DOHH2 (cell line): ENCODE results near the gene HLA-C.

Experiments
- H3F3A ChIP-seq: fragments of 200-600 bp; sonication (generic), shearing (Covaris generic); 2 replicates; pipeline ENCODE4 v1.6.0; 2016; ENCODE audit warnings: antibody characterized with exemption, mild to moderate bottlenecking; ENCODE audit not compliant: control insufficient read depth, insufficient read depth
- H3K27ac ChIP-seq: fragments of 200-600 bp; sonication (generic); 2 replicates; pipeline ENCODE4 v1.5.1; 2014; ENCODE audit warnings: low read depth, mild to moderate bottlenecking, low read length, moderate library complexity
- H3K27me3 ChIP-seq: fragments of 200-600 bp; sonication (generic); 2 replicates; pipeline ENCODE4 v1.6.1; 2014; ENCODE audit warnings: mild to moderate bottlenecking, low read length, mixed read lengths; ENCODE audit not compliant: control insufficient read depth
- H3K36me3 ChIP-seq: fragments of 200-600 bp; sonication (generic); 2 replicates; pipeline ENCODE4 v1.6.1; 2014; ENCODE audit warnings: mild to moderate bottlenecking, low read length, moderate library complexity, mixed read lengths; ENCODE audit not compliant: control insufficient read depth
- H3K4me1 ChIP-seq: fragments of 200-600 bp; sonication (generic); 2 replicates; pipeline ENCODE4 v1.6.1; 2014; ENCODE audit warnings: mild to moderate bottlenecking, low read length, mixed read lengths; ENCODE audit not compliant: control insufficient read depth
- H3K4me2 ChIP-seq: fragments of 200-600 bp; sonication (generic); 2 replicates; pipeline ENCODE4 v1.6.0; 2014; ENCODE audit warnings: mild to moderate bottlenecking, low read length, moderate library complexity
- H3K4me3 ChIP-seq: fragments of 200-600 bp; sonication (generic); 2 replicates; pipeline ENCODE4 v1.5.1; 2014; ENCODE audit warnings: mild to moderate bottlenecking, low read length, mixed read lengths
- H3K79me2 ChIP-seq: fragments of 200-600 bp; sonication (generic); 2 replicates; pipeline ENCODE4 v1.6.1; 2014; ENCODE audit warnings: mild to moderate bottlenecking, low read length, mixed read lengths; ENCODE audit not compliant: control insufficient read depth
- H3K9me2 ChIP-seq: fragments of 200-600 bp; sonication (generic); replicated peaks from 2 replicates; pipeline ENCODE4 v1.6.1; 2014; ENCODE audit warnings: mild to moderate bottlenecking, low read length, mixed read lengths; ENCODE audit not compliant: control insufficient read depth
- H3K9me3 ChIP-seq: fragments of 200-600 bp; sonication (generic); 2 replicates; pipeline ENCODE4 v1.6.1; 2014; ENCODE audit warnings: antibody characterized with exemption, low read length, mixed read lengths; ENCODE audit not compliant: control insufficient read depth, insufficient read depth
- H4K20me1 ChIP-seq: fragments of 200-600 bp; sonication (generic); 2 replicates; pipeline ENCODE4 v1.6.0; 2014; ENCODE audit warnings: low read depth, mild to moderate bottlenecking, antibody characterized with exemption, low read length, moderate library complexity; ENCODE audit not compliant: control insufficient read depth, insufficient read depth
- EZH2phosphoT487 ChIP-seq: fragments of 200-600 bp; sonication (generic); IDR thresholded peaks from 2 replicates; pipeline ENCODE4 v1.6.1; 2017; ENCODE audit warnings: borderline replicate concordance, mild to moderate bottlenecking, antibody characterized with exemption, low read length, moderate library complexity, mixed read lengths
- TF ChIP-seq, protein P1 (sequence below): fragments of 200-600 bp; sonication (generic); IDR thresholded peaks from one replicate; pipeline ENCODE4 v1.5.1; 2014; ENCODE audit warnings: antibody characterized with exemption, mild to moderate bottlenecking, low read depth, low read length; ENCODE audit not compliant: poor library complexity, severe bottlenecking

HLA-C gene

DNA sequence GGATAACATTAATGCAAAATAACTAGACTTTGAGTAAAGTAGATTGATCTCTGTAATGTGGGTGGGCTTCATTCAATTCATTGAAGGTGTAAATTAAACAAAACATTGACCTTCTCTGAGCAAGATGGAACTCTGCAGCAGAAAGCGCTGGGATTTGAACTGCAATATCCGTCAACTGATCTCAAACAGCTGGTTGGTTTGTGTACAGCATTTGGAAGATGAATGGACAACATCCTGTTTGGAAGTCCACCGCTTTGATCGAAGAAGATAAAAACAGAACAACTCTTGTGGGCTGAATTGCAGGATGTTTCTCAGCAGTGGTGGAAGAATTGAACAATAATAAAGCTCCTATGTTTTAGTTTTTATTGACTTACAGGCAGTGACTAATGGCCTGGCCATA is 20.6 kb downstream of the HLA-C start:
- no peaks in the 10 kb centered on the region for H3K79me2 ChIP-seq
- H3K4me1 ChIP-seq = peaks cover 5% of the 10 kb centered on the region; the same call in 1 of the 2 replicates
- H3K36me3 ChIP-seq = no peaks in the 10 kb centered on the region
- H4K20me1 ChIP-seq = no peaks in the 10 kb centered on the region
- no peak overlapping the region for H3K4me2 ChIP-seq
- H3K27me3 ChIP-seq = peaks cover 12% of the 10 kb centered on the region; the same call in 1 of the 2 replicates
- H3K27ac ChIP-seq = no peak overlapping the region
- no peak overlapping the region for H3K4me3 ChIP-seq
- no peaks in the 10 kb centered on the region for H3K9me2 ChIP-seq
- no peak for TF ChIP-seq EZH2phosphoT487
- TF ChIP-seq, protein P1, sequence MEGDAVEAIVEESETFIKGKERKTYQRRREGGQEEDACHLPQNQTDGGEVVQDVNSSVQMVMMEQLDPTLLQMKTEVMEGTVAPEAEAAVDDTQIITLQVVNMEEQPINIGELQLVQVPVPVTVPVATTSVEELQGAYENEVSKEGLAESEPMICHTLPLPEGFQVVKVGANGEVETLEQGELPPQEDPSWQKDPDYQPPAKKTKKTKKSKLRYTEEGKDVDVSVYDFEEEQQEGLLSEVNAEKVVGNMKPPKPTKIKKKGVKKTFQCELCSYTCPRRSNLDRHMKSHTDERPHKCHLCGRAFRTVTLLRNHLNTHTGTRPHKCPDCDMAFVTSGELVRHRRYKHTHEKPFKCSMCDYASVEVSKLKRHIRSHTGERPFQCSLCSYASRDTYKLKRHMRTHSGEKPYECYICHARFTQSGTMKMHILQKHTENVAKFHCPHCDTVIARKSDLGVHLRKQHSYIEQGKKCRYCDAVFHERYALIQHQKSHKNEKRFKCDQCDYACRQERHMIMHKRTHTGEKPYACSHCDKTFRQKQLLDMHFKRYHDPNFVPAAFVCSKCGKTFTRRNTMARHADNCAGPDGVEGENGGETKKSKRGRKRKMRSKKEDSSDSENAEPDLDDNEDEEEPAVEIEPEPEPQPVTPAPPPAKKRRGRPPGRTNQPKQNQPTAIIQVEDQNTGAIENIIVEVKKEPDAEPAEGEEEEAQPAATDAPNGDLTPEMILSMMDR = no peak
- H3K9me3 ChIP-seq = 0 out of 2 replicates have a peak, but pooled peaks cover 6% of the 10 kb centered on the region
- no peaks in the 10 kb centered on the region for H3F3A ChIP-seq

DNA sequence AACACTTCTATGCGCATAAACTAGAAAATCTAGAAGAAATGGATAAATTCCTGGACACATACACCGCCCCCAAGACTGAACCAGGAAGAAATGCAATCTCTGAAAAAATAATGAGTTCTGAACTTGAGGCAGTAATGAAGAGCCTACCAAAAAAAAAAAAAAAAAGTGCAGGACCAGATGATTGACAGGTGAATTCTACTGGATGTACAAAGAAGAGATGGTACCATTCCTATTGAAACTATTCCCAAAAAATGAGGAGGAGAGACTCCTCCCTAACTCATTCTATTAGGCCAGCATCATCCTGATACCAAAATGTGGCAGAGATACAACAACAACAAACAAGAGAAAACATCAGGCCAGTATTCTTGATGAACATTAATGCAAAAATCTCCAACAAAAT is 22.7 kb downstream of the HLA-C start:
- Histone ChIP-seq H3K9me2 (no peaks in the 10 kb centered on the region), H3K4me2 (no peak overlapping the region), H3K27me3 (peaks cover 15% of the 10 kb centered on the region; the same call in 1 of the 2 replicates), H3K9me3 (0 out of 2 replicates have a peak, but pooled peaks cover 6% of the 10 kb centered on the region), H3K79me2 (no peaks in the 10 kb centered on the region), H3K27ac (no peak overlapping the region), H4K20me1 (no peaks in the 10 kb centered on the region), H3K36me3 (no peaks in the 10 kb centered on the region), H3K4me1 (peaks cover 5% of the 10 kb centered on the region; the same call in 1 of the 2 replicates), H3F3A (no peaks in the 10 kb centered on the region), H3K4me3 (no peak overlapping the region)
- no peak for TF ChIP-seq EZH2phosphoT487
- TF ChIP-seq, protein P1 = no peak

- H3K36me3 ChIP-seq = no peaks in the 10 kb centered on the region
- H4K20me1 ChIP-seq = no peaks in the 10 kb centered on the region
- TF ChIP-seq EZH2phosphoT487 = no peak
- TF ChIP-seq, protein P1 = no peak
- no peak overlapping the region for H3K4me3 ChIP-seq
- H3K9me2 ChIP-seq = no peaks in the 10 kb centered on the region
- H3K27me3 ChIP-seq = peaks cover 15% of the 10 kb centered on the region; the same call in 1 of the 2 replicates
- 0 out of 2 replicates have a peak, but pooled peaks cover 6% of the 10 kb centered on the region for H3K9me3 ChIP-seq
- H3K4me2 ChIP-seq = no peak overlapping the region
- peaks cover 5% of the 10 kb centered on the region; the same call in 1 of the 2 replicates for H3K4me1 ChIP-seq
- no peak overlapping the region for H3K27ac ChIP-seq
- H3K79me2 ChIP-seq = no peaks in the 10 kb centered on the region
- H3F3A ChIP-seq = no peaks in the 10 kb centered on the region
Measured at GRCh38 chr6:31247813-31248212, 24.1 kb downstream of the HLA-C start.

DNA sequence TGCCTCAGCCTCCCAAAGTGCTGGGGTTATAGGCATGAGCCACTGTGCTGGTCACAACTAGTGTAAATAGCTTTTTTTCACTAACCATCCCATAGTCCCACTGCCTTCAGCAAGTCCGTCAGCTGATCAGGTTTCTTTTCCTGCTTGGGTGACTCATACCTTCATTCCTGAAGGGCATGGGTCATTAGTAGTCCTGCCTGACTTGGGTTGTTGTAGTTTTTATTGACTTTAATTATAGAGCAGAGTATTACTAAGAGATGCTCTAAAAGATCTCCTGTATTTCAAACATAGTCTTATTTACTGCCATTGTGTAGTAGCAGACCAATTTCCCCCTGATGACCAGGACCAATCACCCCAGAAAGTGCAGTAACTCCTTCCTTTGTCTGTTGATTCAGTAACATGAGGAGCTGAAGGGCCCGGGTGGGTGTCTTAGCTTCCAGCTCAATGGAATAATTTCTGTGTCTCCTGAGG is 25.8 kb downstream of the HLA-C start:
- no peaks in the 10 kb centered on the region for H3F3A ChIP-seq
- H3K9me3 ChIP-seq = 0 out of 2 replicates have a peak, but pooled peaks cover 6% of the 10 kb centered on the region
- H3K4me3 ChIP-seq = no peak overlapping the region
- TF ChIP-seq EZH2phosphoT487 = no peak
- TF ChIP-seq, protein P1 = no peak
- H3K4me2 ChIP-seq = no peak overlapping the region
- H4K20me1 ChIP-seq = no peaks in the 10 kb centered on the region
- no peaks in the 10 kb centered on the region for H3K9me2 ChIP-seq
- H3K36me3 ChIP-seq = no peaks in the 10 kb centered on the region
- no peaks in the 10 kb centered on the region for H3K79me2 ChIP-seq
- peaks cover 3% of the 10 kb centered on the region; the same call in 1 of the 2 replicates for H3K4me1 ChIP-seq
- H3K27ac ChIP-seq = no peak overlapping the region
- peaks cover 12% of the 10 kb centered on the region; the same call in 1 of the 2 replicates for H3K27me3 ChIP-seq
